ENCODE measurements around the gene C11orf21. TPM values are rescaled to one million over a fixed set of nuclear protein-coding genes. Genes with fewer than 3 reads are reported as not detected.

Gene C11orf21
- total and polyA plus RNA-seq, 2 of the 8 experiments (the other 6 are each of a cell fraction or from before 2014, with no cell fraction given) = not detected

GRCh38 chr11:2297623-2298030 is 4.1 kb downstream of the C11orf21 start:
- no peaks in the 10 kb centered on the region for H3K36me3 ChIP-seq (ENCODE audit: control insufficient read depth in 2 of 4, insufficient read depth in 4 of 4, low read length in 3 of 4)
- no peak overlapping the region for H2BK5ac ChIP-seq (ENCODE audit: low read depth, low read length)
- no peaks in the 10 kb centered on the region for H4K20me1 ChIP-seq (replicated peaks in 1 of 2; ENCODE audit: control insufficient read depth in 1 of 2, insufficient read depth in 2 of 2, low read length in 2 of 2)
- no peak overlapping the region for H3K4me3 ChIP-seq (ENCODE audit: extremely low read depth in 1 of 4, insufficient read depth in 2 of 4, low read depth in 3 of 4, low read length in 4 of 4)
- H2BK20ac ChIP-seq (ENCODE audit: low read length) = no peak overlapping the region
- no peak overlapping the region for H4K5ac ChIP-seq (ENCODE audit: insufficient read length, low read depth, low read length)
- H3K27ac ChIP-seq (ENCODE audit: low read depth, low read length) = no peak overlapping the region
- ChIA-PET POLR2A (ENCODE audit: partially characterized antibody) (interaction anchor here (1.9 kb wide), 1 partner anchor 98 kb away, joined by 4 read pairs; no protein-coding TSS in a partner anchor), CTCF (ENCODE audit: partially characterized antibody) (interaction anchor here (1.0 to 14.9 kb wide), 13 partner anchors 8 to 131 kb away, joined by 3 to 333 read pairs (median 7); partner anchors contain the start of gene TSSC4)
- no peak overlapping the region for H2AFZ ChIP-seq (ENCODE audit: low read length)
- no peak overlapping the region for H2BK120ac ChIP-seq (replicated peaks; ENCODE audit: low read depth, low read length)
- DNase-seq (ENCODE audit: low read depth in 1 of 2, low spot score in 2 of 2) (peak in 1 of 2 experiments; percentile 13), FAIRE-seq (no peak)
- H3K18ac ChIP-seq (ENCODE audit: extremely low read depth, low read length) = no peak overlapping the region
- H2BK15ac ChIP-seq (ENCODE audit: low read length) = no peak overlapping the region
- H4K8ac ChIP-seq (ENCODE audit: extremely low read depth, insufficient read depth, low read length) = no peak overlapping the region
- WGBS, 2 experiments (ENCODE audit: extremely low coverage in 1 of 2, insufficient coverage in 1 of 2, insufficient read length in 1 of 2, insufficient replicate concordance in 2 of 2, low coverage in 1 of 2, low lambda C conversion rate in 2 of 2, missing lambda C conversion rate in 1 of 2) = 68% methylated on average over 1 of the region's 1 CpG; no CpG with 5 or more reads in 1 of the 2 experiments
- H3K4me1 ChIP-seq (replicated peaks in 1 of 4; ENCODE audit: control insufficient read depth in 3 of 4, insufficient read depth in 4 of 4, low read length in 3 of 4) = no peaks in the 10 kb centered on the region
- no peaks in the 10 kb centered on the region for H3K79me1 ChIP-seq (ENCODE audit: low read depth, low read length)
- H3K9ac ChIP-seq (replicated peaks in 1 of 4; ENCODE audit: extremely low read depth in 1 of 4, low read depth in 3 of 4, low read length in 3 of 4) = no peak overlapping the region
- no peak overlapping the region for H3K23ac ChIP-seq (ENCODE audit: insufficient read length)
- no peaks in the 10 kb centered on the region for H3K23me2 ChIP-seq (ENCODE audit: low read depth, low read length)
- no peak overlapping the region for H3K14ac ChIP-seq (ENCODE audit: insufficient read length)
- no peak overlapping the region for H3K56ac ChIP-seq (replicated peaks; ENCODE audit: insufficient read length, low read depth, low read length)
- H4K91ac ChIP-seq (replicated peaks; ENCODE audit: insufficient read length, low read length) = no peak overlapping the region
- no peaks in the 10 kb centered on the region for H3K9me3 ChIP-seq (ENCODE audit: insufficient read depth in 2 of 2, low read depth in 1 of 2, low read length in 1 of 2)
- no peaks in the 10 kb centered on the region for H3K79me2 ChIP-seq (ENCODE audit: control insufficient read depth in 1 of 2, insufficient read depth in 2 of 2, low read length in 2 of 2)
- peaks cover 0 to 4% (median 1%) of the 10 kb centered on the region in 4 experiments; a peak in 2 of 7 replicates for H3K27me3 ChIP-seq (replicated peaks in 1 of 4; ENCODE audit: control insufficient read depth in 3 of 4, extremely low read depth in 1 of 4, insufficient read depth in 3 of 4, low read length in 3 of 4)
- no peak overlapping the region for H2BK12ac ChIP-seq (ENCODE audit: low read depth, low read length)
- H3K4me2 ChIP-seq (ENCODE audit: insufficient read depth in 1 of 2, low read depth in 2 of 2, low read length in 2 of 2) = no peak overlapping the region
- H3K4ac ChIP-seq (replicated peaks; ENCODE audit: insufficient read length, low read depth, low read length) = no peak overlapping the region
- no peak overlapping the region for H2AK5ac ChIP-seq (ENCODE audit: low read depth, low read length)
- TF ChIP-seq KDM1A (IDR thresholded peaks at IDR 0.05; ENCODE audit: borderline replicate concordance, low read length) = no peak
- no peak for TF ChIP-seq POLR2AphosphoS5 (IDR thresholded peaks at IDR 0.05; ENCODE audit: low read depth, low read length)
- no peak for TF ChIP-seq SIRT6 (IDR thresholded peaks at IDR 0.05; ENCODE audit: low read length)
- TF ChIP-seq MAFK (IDR thresholded peaks at IDR 0.05; ENCODE audit: low read depth, low read length) = no peak
- no peak for TF ChIP-seq ZNF274 (IDR thresholded peaks at IDR 0.05; ENCODE audit: borderline replicate concordance, extremely low read depth, low read length)
- TF ChIP-seq SAP30 (IDR thresholded peaks at IDR 0.05; ENCODE audit: insufficient read depth, insufficient replicate concordance, low read length) = no peak
- TF ChIP-seq POLR2A (IDR thresholded peaks at IDR 0.05; ENCODE audit: control extremely low read depth in 1 of 2, low read depth in 2 of 2, low read length in 2 of 2) = no peak
- TF ChIP-seq USF2 (IDR thresholded peaks at IDR 0.05; ENCODE audit: low read length) = no peak
- TF ChIP-seq NRF1 (IDR thresholded peaks at IDR 0.05; ENCODE audit: low read depth, low read length) = no peak

All from H1 (cell line).